Measurements from ENCODE around the gene PIEZO1.

- TF ChIP-seq CTCF (conservative IDR thresholded peaks at IDR 0.05 in 1 of 2, IDR thresholded peaks at IDR 0.05 in 1 of 2; ENCODE audit: extremely low read depth in 1 of 2, insufficient read depth in 1 of 2, low read depth in 1 of 2, low read length in 2 of 2): no peak
- TF ChIP-seq EZH2 (IDR thresholded peaks at IDR 0.05; ENCODE audit: borderline replicate concordance, low read length): no peak
These were observed 18.0 kb downstream of the PIEZO1 start for GRCh38 chr16:88766975-88767374.

Data from mammary epithelial cell (primary cell).